Activated CD8-positive, alpha-beta memory T cell treated with anti-CD3 and anti-CD28 coated beads, Interleukin-2, amount 50 U/mL, for 4 hours (primary cell): ENCODE data around the gene TMPRSS11F.
"Not testable (repeated sequence)": the region's sequence is repeated elsewhere in the genome, so short reads cannot be mapped to it uniquely, and the experiment has no call there.

Source experiments
- DNase-seq: peaks from one replicate; pipeline ENCODE4 v3.0.0-alpha.2; 2020

The TMPRSS11F gene

GRCh38 chr4:68129793-68130192 is at the start of gene TMPRSS11F:
TMPRSS11F (minus strand) TSS chr4:68129869; CDS start chr4:68129820, 49 bp downstream.
- DNase-seq = no peak

- DNase-seq = no peak
Measured at GRCh38 chr4:68176904-68177303, 47.2 kb upstream of the TMPRSS11F start.

- no peak for DNase-seq
Measured at GRCh38 chr4:68176500-68176899, 46.8 kb upstream of the TMPRSS11F start.

GRCh38 chr4:68175562-68176155 is 46.0 kb upstream of the TMPRSS11F start:
- DNase-seq = no peak

GRCh38 chr4:68174389-68174788 is 44.7 kb upstream of the TMPRSS11F start:
- not testable (repeated sequence) for DNase-seq

GRCh38 chr4:68172147-68172546 is 42.5 kb upstream of the TMPRSS11F start:
- not testable (repeated sequence) for DNase-seq

- no peak for DNase-seq
Measured at GRCh38 chr4:68167706-68168105, 38.0 kb upstream of the TMPRSS11F start.

GRCh38 chr4:68167166-68167565 is 37.5 kb upstream of the TMPRSS11F start:
- DNase-seq = no peak

- DNase-seq = no peak
Measured at GRCh38 chr4:68163754-68164153, 34.1 kb upstream of the TMPRSS11F start.

GRCh38 chr4:68162196-68162595 is 32.5 kb upstream of the TMPRSS11F start:
- DNase-seq = no peak

GRCh38 chr4:68152411-68152810 is 22.7 kb upstream of the TMPRSS11F start:
- no peak for DNase-seq

- no peak for DNase-seq
Measured at GRCh38 chr4:68148800-68149685, 19.4 kb upstream of the TMPRSS11F start.

GRCh38 chr4:68147079-68147478 is 17.4 kb upstream of the TMPRSS11F start:
- no peak for DNase-seq

- DNase-seq = no peak
Measured at GRCh38 chr4:68145261-68145660, 15.6 kb upstream of the TMPRSS11F start.

- no peak for DNase-seq
Measured at GRCh38 chr4:68141852-68142251, 12.2 kb upstream of the TMPRSS11F start.

GRCh38 chr4:68132342-68132741 is 2.7 kb upstream of the TMPRSS11F start:
- DNase-seq = no peak

GRCh38 chr4:68124262-68124661 is 5.4 kb downstream of the TMPRSS11F start:
- no peak for DNase-seq

- no peak for DNase-seq
Measured at GRCh38 chr4:68123525-68123924, 6.1 kb downstream of the TMPRSS11F start.

- no peak for DNase-seq
Measured at GRCh38 chr4:68119921-68120320, 9.7 kb downstream of the TMPRSS11F start.

GRCh38 chr4:68110441-68110840 is 19.2 kb downstream of the TMPRSS11F start:
- DNase-seq = no peak

- DNase-seq = no peak
Measured at GRCh38 chr4:68109868-68110267, 19.8 kb downstream of the TMPRSS11F start.

GRCh38 chr4:68082758-68083157 is 46.9 kb downstream of the TMPRSS11F start:
- DNase-seq = no peak

GRCh38 chr4:68079928-68080327 is 49.7 kb downstream of the TMPRSS11F start:
- no peak for DNase-seq

- DNase-seq = no peak
Measured at GRCh38 chr4:68077737-68078136, 51.9 kb downstream of the TMPRSS11F start.
